HG03066 (cell line): ENCODE results near the gene DOCK10.

Experiments used
- ATAC-seq: cut with Tn5 transposase; IDR thresholded peaks from one replicate; pipeline ENCODE4 v1.9.1; 2021; ENCODE audit warnings: low read depth; ENCODE audit not compliant: unreplicated experiment

The DOCK10 gene

GRCh38 chr2:225013425-225014365 lies 28.6 kb downstream of the DOCK10 start:
- ATAC-seq = no peak

GRCh38 chr2:225011585-225011984 lies 30.7 kb downstream of the DOCK10 start:
- no peak for ATAC-seq

GRCh38 chr2:225010804-225011203 lies 31.5 kb downstream of the DOCK10 start:
- ATAC-seq = no peak

DNA sequence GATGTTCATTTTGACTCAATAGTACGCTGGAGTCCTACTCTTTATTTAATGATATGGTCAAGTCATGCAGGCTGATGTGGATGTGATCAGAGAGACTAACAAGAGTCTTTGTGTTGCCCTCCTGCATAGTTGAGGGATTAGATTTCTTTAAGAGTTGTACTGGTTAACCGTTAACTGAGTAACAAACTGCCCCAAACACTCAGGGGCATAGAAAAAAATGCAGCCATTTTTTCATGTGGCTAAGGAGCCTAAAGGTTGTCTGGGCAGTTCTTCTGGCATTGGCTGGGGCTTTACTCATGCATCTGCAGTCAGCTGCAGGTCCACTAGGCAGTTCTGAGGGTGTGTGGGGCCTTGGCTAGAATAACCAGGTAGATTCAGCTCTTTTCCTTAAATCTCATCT lies 32.5 kb downstream of the DOCK10 start:
- no peak for ATAC-seq

GRCh38 chr2:225008935-225009334 lies 33.3 kb downstream of the DOCK10 start:
- ATAC-seq = no peak

- ATAC-seq = peak; percentile 66
Observed at GRCh38 chr2:225008179-225008856, 34.0 kb downstream of the DOCK10 start.

DNA sequence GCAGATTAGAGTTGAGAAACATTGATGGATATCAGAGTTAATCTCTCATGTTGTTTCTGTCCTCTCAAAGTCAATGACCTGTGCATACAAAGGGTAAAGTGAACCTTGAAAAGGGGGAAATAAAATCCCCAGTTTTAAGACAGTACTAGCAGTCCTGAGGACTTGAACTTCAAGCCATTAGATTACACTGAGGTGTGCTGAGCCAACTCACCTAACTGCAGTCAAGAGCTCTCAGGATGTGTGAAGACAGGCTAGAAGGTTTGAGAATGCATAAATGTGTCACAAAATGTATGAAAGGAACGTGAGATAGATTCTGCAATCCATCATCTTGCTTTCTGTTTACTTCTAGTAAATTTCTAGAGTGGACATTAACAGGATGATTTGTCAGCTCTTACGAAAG lies 35.5 kb downstream of the DOCK10 start:
- ATAC-seq = no peak

DNA sequence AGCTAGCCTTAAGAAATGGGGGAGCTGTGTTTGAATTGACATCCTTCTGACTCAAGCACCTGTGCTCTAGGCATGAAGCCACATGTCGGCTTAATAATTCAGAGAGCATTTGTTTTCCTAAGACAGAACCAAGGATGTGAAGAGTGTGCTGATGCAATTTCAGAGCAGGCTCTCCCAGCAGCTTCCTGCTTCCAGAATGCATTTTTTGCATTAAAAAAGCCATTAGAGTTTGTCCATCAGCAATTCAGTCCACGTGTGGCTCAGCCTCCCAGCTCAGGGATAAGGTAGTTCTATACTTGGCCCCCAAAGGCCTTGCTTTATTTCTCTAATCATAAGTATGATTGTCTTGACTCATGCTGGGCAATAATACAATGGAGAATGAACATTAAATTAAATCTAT lies 37.7 kb downstream of the DOCK10 start:
- no peak for ATAC-seq

- peak; percentile 85 for ATAC-seq
Observed at GRCh38 chr2:225002656-225003045, 39.6 kb downstream of the DOCK10 start.

DNA sequence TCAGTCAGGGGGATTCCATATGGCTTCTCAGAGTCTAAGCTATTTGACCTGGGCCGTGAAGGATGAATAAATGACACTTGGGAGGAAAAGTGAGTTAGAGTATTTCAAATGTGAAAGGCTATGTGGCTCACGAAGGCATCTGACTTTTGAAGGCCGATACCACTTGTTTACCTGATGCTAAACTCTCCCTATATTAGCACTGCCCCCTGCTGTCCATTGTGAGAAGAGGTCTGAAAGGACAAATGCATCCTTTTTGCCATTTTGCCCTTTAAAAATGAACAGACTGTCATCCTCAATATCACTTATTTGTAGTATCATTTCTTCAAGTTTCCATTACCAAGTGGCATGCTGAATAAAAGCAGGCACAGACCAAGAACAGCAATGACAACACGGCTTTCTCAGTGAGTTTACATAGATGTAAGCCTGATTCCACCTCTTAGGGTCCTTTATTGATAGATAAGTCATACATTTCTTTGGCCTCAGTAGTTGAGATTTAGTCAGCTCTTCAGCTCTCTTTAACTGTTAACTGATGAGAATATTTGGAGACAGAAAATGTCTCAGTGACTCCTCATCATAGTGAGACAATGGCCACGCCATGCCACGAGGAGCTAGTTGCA lies 40.1 kb downstream of the DOCK10 start:
- peak; percentile 67 for ATAC-seq

GRCh38 chr2:224999754-225000153 lies 42.5 kb downstream of the DOCK10 start:
- no peak for ATAC-seq

DNA sequence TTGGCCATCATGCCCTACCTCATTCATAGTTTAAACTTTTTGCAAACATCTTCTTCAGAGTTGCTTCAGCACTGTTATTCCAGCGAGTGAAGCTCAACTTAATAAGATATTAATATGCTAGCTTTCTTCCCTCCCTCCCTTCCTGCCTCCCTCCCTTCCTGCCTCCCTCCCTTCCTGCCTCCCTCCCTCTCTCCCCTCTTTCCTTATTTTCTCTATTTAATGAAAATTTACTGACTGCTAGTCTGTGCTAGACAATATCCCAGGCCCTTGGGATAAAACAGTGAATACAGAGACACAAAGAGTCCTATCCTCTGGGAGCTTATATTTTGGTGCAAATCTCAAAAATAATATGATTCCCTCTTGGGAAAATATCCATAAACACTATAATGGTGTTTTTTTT lies 42.9 kb downstream of the DOCK10 start:
- ATAC-seq = no peak

DNA sequence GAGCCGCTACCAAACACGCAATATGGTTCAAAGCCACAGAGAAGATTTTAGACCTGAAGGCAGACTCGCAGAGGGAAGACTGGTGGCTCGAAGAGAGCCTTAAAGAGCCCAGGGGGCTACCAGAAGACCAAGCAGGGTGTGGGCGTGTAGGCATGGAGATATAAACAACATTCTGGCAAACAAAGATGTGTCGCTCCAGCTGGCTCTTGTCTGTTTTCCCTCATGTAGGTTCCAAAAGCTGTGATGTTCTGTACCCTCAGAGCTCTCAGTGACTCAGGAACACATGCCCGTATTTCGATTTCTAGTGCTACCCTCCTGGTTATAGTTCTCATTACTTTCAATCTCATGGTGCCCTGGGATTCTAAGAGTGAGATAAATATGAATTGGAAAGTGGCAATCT lies 44.5 kb downstream of the DOCK10 start:
- no peak for ATAC-seq

DNA sequence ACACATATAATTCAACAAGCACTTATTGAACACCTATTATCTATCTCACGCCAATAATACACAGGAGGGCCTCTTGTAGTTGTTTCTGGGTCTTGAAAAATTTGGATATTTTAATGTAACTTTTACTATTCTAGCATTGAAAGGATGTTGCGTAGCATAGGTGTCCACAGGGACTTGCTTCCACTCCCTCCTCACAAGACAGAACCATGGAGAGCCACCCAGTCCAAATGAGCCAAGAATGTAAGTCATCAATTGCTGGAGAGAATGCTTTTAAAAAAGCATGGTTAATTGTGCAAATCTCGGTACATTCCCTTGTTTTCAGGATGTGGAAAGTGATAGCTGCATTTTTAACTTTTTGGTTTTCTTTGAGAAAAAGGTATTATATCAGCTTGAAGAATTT lies 46.8 kb downstream of the DOCK10 start:
- ATAC-seq = no peak

GRCh38 chr2:224994242-224994823 lies 47.9 kb downstream of the DOCK10 start:
- no peak for ATAC-seq

GRCh38 chr2:224990710-224991109 lies 51.6 kb downstream of the DOCK10 start:
- no peak for ATAC-seq

- no peak for ATAC-seq
Observed at GRCh38 chr2:224987733-224988132, 54.5 kb downstream of the DOCK10 start.

DNA sequence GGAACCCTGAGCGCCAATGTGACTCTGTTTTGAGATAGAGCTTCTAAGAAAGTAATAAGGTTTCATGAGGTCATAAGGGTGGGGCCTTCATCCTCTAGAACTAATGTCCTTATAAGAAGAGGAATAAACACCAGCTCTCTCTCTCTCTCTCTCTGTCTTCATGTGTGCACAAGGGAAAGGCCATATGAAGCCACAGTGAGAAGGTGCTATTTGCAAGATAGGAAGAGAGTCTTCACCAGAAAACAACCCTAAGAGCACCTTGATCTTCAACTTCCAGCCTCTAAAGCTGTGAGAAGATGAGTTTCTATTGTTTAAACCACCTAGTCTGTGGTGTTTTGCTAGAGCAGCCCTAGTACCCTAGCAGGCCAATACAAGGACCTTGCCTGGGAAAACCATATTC lies 55.8 kb downstream of the DOCK10 start:
- no peak for ATAC-seq

- no peak for ATAC-seq
Observed at GRCh38 chr2:224984637-224985036, 57.6 kb downstream of the DOCK10 start.

DNA sequence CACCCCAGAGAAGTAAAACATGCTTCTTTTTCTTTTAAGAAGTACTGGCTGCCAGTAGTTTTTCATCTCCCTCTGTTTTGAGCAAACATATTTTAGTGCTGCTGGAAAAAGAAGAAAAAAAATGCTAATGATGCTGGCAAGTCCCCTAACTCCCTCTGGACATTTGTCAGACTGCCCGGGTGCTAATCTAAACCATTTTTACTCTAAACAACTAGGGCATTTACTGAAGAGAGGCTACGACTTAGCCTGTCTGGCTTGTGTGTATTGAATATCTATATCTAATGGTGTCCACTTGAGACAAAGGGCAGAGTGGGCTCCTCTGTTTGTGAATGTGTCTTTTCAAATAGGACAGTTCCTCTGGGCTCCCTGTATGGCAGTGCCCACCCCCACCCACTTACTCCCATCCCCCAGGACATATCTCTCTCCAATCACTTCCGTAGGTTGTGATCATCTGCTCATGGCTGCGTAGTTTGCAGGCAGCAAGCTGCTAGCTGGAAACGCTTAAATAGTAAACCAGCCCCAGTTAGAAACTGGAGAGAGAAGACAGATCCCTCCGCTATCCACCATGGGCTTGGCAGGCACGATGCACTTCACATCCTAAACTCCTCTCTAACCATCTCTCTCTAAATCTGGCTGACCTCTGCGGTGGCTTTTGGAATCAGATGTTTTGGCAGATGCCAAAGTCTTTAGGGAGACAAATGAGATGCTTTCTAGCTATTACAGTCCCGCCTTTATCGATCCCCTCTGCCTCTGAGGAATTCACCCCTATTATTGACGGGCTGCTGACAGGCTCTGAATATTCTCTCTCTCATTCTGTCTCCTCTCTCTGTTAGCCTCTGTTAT lies 58.3 kb downstream of the DOCK10 start:
- ATAC-seq = no peak
